ENCODE measurements around the gene ASB1. TPM values are rescaled to one million over a fixed set of nuclear protein-coding genes. Genes with fewer than 3 reads are reported as not detected.

ASB1 gene
- total and polyA plus RNA-seq, 2 donors: 13.8 to 32.5 TPM

DNA sequence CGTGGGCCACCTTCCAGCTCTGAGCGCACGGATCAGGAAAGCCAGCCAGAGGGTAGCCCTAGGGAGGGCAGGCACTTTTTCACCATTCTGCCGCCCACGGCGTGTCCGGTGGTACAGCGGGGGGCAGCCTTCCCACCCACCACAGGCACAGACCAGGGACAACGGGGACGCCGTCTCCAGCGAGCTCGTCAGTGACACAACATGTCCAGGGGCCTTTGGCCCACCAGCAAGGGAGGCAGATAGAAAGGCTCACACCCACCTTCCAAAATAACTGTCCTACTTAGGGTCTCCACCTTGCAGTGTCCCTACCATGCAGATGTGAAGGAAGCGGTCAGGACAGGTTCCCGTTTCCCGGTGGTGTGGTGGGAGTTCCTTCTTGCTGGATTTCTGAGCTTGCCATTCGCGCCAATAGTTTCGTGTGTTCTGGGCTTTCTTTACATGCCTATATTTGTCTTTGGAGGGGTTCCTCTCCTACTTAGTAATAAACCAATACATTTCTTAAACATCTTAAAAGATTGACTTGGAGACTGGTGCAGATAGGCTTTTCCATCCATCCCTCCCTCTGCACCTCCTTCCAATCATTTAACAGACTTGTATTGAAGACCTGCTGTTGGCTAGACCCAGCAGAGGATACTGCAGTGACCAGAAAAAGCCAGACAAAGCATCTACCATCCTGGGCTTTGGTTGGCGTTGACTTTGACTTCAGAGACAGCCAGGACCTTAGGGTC lies 872 bp downstream of the ASB1 start:
- peak overlapping the region; percentile 64 to 97 for H3K27ac ChIP-seq (ENCODE audit: low read depth in 1 of 2, low read length in 1 of 2)
- 9% methylated on average over 20 of the region's 20 CpGs for WGBS
- peak in 1 of 9 donors; percentile 18 for DNase-seq (ENCODE audit: low read depth in 6 of 9, low spot score in 9 of 9)
- H3K9me3 ChIP-seq (ENCODE audit: control insufficient read depth in 2 of 2, insufficient read depth in 1 of 2, low read length in 1 of 2): no peaks in the 10 kb centered on the region
- peaks cover 19 to 25% of the 10 kb centered on the region in 2 donors for H3K4me1 ChIP-seq (ENCODE audit: control insufficient read depth in 2 of 2, insufficient read depth in 2 of 2, low read length in 2 of 2)
- H3K4me3 ChIP-seq (ENCODE audit: low read length in 2 of 2): peak overlapping the region; percentile 77 to 85
- H3K36me3 ChIP-seq (ENCODE audit: control insufficient read depth in 2 of 2, insufficient read depth in 2 of 2, low read length in 1 of 2): peaks cover 0 to 7% of the 10 kb centered on the region in 2 donors
- no peaks in the 10 kb centered on the region for H3K27me3 ChIP-seq (ENCODE audit: control insufficient read depth in 2 of 2, insufficient read depth in 1 of 2, low read length in 1 of 2)

DNA sequence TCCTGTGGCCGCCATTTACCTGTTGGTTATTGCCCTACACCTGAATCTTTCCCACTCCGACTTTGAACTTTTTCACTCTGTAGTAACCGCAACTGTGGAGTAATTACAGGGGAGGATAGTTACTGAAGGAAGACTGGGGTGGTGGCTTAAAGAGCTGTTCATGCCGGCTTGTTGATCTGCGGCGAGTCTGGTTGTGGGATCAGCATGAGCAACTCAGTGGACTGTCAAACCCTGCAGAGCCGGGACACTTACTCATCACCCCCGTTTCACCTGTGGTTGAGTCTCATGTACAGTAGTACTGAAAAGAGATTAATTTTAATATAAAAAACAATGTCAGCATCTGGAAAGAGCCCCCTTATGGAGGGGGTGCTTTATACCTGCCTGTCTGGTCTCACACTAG lies 2.1 kb downstream of the ASB1 start:
- Histone ChIP-seq H3K27me3 (ENCODE audit: control insufficient read depth in 2 of 2, insufficient read depth in 1 of 2, low read length in 1 of 2) (no peaks in the 10 kb centered on the region), H3K27ac (ENCODE audit: low read depth in 1 of 2, low read length in 1 of 2) (no peak overlapping the region), H3K36me3 (ENCODE audit: control insufficient read depth in 2 of 2, insufficient read depth in 2 of 2, low read length in 1 of 2) (peaks cover 7 to 13% of the 10 kb centered on the region in 2 donors), H3K9me3 (ENCODE audit: control insufficient read depth in 2 of 2, insufficient read depth in 1 of 2, low read length in 1 of 2) (no peaks in the 10 kb centered on the region), H3K4me1 (ENCODE audit: control insufficient read depth in 2 of 2, insufficient read depth in 2 of 2, low read length in 2 of 2) (peaks cover 19 to 21% of the 10 kb centered on the region in 2 donors), H3K4me3 (ENCODE audit: low read length in 2 of 2) (no peak overlapping the region)
- DNase-seq (ENCODE audit: low read depth in 6 of 9, low spot score in 9 of 9): no peak
- WGBS: 99% methylated on average over 8 of the region's 8 CpGs

DNA sequence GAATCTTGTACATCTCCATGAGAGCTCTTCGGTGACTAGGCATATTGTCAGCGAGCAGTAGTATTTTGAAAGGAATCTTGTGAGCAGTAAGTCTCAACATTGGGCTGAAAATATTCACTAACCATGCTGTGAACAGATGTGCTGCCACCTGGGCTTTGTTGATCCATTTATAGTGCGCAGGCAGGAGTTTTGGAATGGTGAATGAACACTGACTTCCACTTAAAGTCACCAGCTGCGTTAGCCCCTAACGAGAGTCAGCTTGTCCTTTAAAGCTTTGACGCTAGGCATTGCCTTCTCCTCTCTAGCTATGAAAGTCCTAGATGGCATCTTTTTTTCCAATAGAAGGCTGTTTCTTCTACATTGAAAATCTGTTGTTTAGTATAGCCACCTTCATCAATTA lies 4.1 kb downstream of the ASB1 start:
- Histone ChIP-seq H3K4me1 (ENCODE audit: control insufficient read depth in 2 of 2, insufficient read depth in 2 of 2, low read length in 2 of 2) (peaks cover 14 to 17% of the 10 kb centered on the region in 2 donors), H3K27me3 (ENCODE audit: control insufficient read depth in 2 of 2, insufficient read depth in 1 of 2, low read length in 1 of 2) (no peaks in the 10 kb centered on the region), H3K4me3 (ENCODE audit: low read length in 2 of 2) (no peak overlapping the region), H3K36me3 (ENCODE audit: control insufficient read depth in 2 of 2, insufficient read depth in 2 of 2, low read length in 1 of 2) (peaks cover 26 to 30% of the 10 kb centered on the region in 2 donors), H3K9me3 (ENCODE audit: control insufficient read depth in 2 of 2, insufficient read depth in 1 of 2, low read length in 1 of 2) (no peaks in the 10 kb centered on the region), H3K27ac (ENCODE audit: low read depth in 1 of 2, low read length in 1 of 2) (no peak overlapping the region)
- 99% methylated on average over 6 of the region's 6 CpGs for WGBS
- no peak for DNase-seq (ENCODE audit: low read depth in 6 of 9, low spot score in 9 of 9)

DNA sequence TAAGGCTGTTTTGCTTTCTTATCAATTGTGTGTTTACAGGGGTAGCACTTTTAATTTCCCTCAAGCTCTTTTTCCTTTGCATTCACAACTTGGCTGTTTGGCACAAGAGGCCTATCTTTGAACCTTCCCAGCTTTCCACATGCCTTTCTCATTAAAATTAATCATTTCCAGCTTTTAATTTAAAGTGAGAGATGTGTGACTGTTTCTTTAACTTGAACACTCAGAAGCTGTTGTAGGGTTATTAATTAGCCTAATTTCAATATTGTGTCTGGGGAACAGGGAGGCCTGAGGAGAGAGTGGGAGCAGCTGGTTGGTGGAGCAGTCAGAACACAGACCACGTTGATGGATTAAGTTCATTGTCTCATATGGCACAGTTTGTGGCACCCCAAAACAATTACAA lies 4.7 kb downstream of the ASB1 start:
- Histone ChIP-seq H3K27ac (ENCODE audit: low read depth in 1 of 2, low read length in 1 of 2) (no peak overlapping the region), H3K4me3 (ENCODE audit: low read length in 2 of 2) (no peak overlapping the region), H3K36me3 (ENCODE audit: control insufficient read depth in 2 of 2, insufficient read depth in 2 of 2, low read length in 1 of 2) (peaks cover 28 to 33% of the 10 kb centered on the region in 2 donors), H3K9me3 (ENCODE audit: control insufficient read depth in 2 of 2, insufficient read depth in 1 of 2, low read length in 1 of 2) (no peaks in the 10 kb centered on the region), H3K27me3 (ENCODE audit: control insufficient read depth in 2 of 2, insufficient read depth in 1 of 2, low read length in 1 of 2) (no peaks in the 10 kb centered on the region), H3K4me1 (ENCODE audit: control insufficient read depth in 2 of 2, insufficient read depth in 2 of 2, low read length in 2 of 2) (peaks cover 10 to 12% of the 10 kb centered on the region in 2 donors)
- WGBS: 97% methylated on average over 1 of the region's 1 CpG
- DNase-seq (ENCODE audit: low read depth in 6 of 9, low spot score in 9 of 9): no peak

DNA sequence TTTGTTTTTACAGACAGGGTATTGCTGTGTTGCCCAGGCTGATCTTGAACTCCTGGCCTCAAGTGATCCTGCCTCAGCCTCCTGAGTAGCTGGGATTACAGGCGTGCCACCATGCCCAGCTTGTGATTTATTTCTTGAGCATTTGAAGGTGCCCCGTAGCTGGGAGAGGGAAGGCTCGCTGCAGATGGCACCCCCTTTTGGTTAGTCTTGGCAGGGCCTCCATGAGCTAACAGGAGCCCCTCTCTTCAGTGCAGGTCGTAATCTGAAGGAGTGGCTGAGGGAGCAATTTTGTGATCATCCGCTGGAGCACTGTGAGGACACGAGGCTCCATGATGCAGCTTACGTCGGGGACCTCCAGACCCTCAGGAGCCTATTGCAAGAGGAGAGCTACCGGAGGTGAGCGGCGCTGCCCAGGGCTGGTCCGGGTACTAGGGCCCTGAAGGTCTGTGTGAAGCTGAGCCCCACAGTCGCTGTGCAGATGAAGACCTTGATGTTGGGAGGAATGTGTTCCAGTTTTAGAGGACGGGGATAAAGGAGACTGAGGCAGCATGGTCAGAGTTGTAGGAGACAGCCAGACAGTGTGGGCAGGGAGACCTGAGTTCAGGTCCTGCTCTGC lies 6.7 kb downstream of the ASB1 start:
- H3K4me3 ChIP-seq (ENCODE audit: low read length in 2 of 2): no peak overlapping the region
- no peaks in the 10 kb centered on the region for H3K27me3 ChIP-seq (ENCODE audit: control insufficient read depth in 2 of 2, insufficient read depth in 1 of 2, low read length in 1 of 2)
- H3K27ac ChIP-seq (ENCODE audit: low read depth in 1 of 2, low read length in 1 of 2): no peak overlapping the region
- H3K9me3 ChIP-seq (ENCODE audit: control insufficient read depth in 2 of 2, insufficient read depth in 1 of 2, low read length in 1 of 2): no peaks in the 10 kb centered on the region
- WGBS: 98% methylated on average over 14 of the region's 14 CpGs
- peaks cover 28 to 39% of the 10 kb centered on the region in 2 donors for H3K36me3 ChIP-seq (ENCODE audit: control insufficient read depth in 2 of 2, insufficient read depth in 2 of 2, low read length in 1 of 2)
- no peak for DNase-seq (ENCODE audit: low read depth in 6 of 9, low spot score in 9 of 9)
- peaks cover 0 to 2% of the 10 kb centered on the region in 2 donors for H3K4me1 ChIP-seq (ENCODE audit: control insufficient read depth in 2 of 2, insufficient read depth in 2 of 2, low read length in 2 of 2)

DNA sequence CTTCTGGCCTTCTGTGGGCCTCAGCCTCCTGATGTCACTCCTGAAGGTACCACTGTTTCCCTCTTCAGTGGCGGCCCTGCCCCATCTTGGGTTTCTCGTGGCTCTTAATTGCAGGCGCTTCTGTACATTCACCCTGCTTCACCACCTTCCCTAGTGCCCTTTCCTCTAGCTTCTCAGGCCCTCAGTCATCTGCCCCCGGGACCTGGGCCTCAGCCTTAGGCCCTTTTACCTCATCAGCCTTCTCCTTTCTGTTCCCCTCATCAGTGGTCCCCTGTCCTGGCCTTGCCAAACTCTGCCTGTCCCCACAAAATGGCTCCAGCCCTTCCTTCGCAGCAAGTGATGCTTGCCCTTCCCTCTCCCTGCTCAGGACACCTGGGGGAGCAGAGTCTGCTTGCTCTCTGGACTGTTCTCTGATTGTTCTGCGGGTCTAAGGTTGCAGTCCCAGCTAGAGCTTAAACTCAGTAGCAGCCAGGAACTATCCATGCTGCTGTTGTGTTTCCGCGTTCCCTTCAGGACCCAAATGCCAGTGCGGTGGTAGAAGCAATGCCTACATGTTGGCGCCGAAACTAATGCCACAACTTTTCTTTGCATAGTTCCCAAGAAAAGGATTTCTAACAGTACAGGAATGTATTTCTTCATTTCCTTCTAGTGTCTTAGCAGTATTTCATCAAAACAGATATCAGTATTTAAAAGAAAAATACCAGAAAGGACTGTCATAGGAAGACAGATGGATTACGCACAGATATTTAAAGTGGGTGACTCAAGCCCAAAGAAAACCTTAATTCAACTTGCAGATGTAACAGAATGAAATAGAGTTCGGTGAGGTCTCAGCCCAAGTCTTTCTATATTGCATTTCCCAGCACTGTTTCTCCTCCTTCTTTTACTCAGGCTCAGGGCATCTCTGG lies 7.5 kb downstream of the ASB1 start:
- Histone ChIP-seq H3K9me3 (ENCODE audit: control insufficient read depth in 2 of 2, insufficient read depth in 1 of 2, low read length in 1 of 2) (no peaks in the 10 kb centered on the region), H3K27me3 (ENCODE audit: control insufficient read depth in 2 of 2, insufficient read depth in 1 of 2, low read length in 1 of 2) (no peaks in the 10 kb centered on the region), H3K27ac (ENCODE audit: low read depth in 1 of 2, low read length in 1 of 2) (no peak overlapping the region), H3K4me3 (ENCODE audit: low read length in 2 of 2) (no peak overlapping the region), H3K4me1 (ENCODE audit: control insufficient read depth in 2 of 2, insufficient read depth in 2 of 2, low read length in 2 of 2) (no peaks in the 10 kb centered on the region), H3K36me3 (ENCODE audit: control insufficient read depth in 2 of 2, insufficient read depth in 2 of 2, low read length in 1 of 2) (peaks cover 29 to 43% of the 10 kb centered on the region in 2 donors)
- 95% methylated on average over 13 of the region's 13 CpGs for WGBS
- no peak for DNase-seq (ENCODE audit: low read depth in 6 of 9, low spot score in 9 of 9)

DNA sequence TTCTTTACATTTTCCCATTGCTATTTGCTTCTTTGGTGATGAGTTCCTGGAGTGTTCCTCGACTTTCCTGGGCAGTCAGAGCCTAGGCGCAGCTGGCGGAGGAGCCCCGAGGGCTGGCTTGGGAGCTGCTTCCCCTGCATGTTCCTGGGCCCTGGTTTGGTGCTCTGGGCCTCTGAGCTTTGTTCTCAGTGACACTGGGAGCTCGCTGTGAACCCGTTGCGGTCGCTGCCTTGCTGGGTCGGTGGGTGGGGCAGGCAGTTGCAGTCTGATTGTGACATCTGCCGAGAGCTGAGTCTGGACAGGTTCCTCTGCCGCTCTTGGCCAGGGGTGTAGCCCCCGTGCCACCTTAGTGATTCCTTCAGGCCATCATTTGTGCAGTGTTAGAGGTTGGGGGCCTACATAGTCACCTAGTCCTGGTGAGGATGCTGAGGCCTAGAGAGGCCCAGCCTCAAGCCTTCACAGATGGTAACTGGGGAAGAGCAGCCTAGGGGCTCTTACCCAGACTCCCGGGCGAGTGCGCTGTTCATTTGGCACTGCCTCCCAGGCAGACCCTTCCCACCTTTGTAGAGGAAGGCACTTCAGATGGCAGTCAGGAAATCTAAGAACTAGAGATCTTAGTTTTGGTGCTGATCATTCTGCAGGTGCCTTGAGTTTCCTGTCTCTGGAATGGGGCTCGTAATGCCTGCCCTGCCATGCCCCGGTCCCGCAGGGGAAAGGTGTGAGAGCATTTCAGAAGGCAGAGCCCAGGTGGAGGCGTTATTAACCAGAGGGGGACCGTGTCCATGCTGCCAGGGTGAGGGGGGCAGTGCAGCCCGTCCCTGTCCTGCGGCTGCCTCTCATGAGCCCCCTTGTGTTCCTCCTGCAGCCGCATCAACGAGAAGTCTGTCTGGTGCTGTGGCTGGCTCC lies 8.4 kb downstream of the ASB1 start:
- Histone ChIP-seq H3K9me3 (ENCODE audit: control insufficient read depth in 2 of 2, insufficient read depth in 1 of 2, low read length in 1 of 2) (no peaks in the 10 kb centered on the region), H3K36me3 (ENCODE audit: control insufficient read depth in 2 of 2, insufficient read depth in 2 of 2, low read length in 1 of 2) (peaks cover 36 to 49% of the 10 kb centered on the region in 2 donors), H3K27ac (ENCODE audit: low read depth in 1 of 2, low read length in 1 of 2) (no peak overlapping the region), H3K4me1 (ENCODE audit: control insufficient read depth in 2 of 2, insufficient read depth in 2 of 2, low read length in 2 of 2) (no peaks in the 10 kb centered on the region), H3K27me3 (ENCODE audit: control insufficient read depth in 2 of 2, insufficient read depth in 1 of 2, low read length in 1 of 2) (no peaks in the 10 kb centered on the region), H3K4me3 (ENCODE audit: low read length in 2 of 2) (no peak overlapping the region)
- no peak for DNase-seq (ENCODE audit: low read depth in 6 of 9, low spot score in 9 of 9)
- WGBS: 98% methylated on average over 24 of the region's 24 CpGs

DNA sequence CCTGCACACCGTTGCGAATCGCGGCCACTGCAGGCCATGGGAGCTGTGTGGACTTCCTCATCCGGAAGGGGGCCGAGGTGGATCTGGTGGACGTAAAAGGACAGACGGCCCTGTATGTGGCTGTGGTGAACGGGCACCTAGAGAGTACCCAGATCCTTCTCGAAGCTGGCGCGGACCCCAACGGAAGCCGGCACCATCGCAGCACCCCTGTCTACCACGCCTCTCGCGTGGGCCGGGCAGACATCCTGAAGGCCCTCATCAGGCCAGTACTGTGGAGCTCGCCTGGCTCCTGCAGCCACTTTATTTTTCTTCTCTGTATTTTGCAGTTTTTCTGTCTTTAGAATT lies 9.0 kb downstream of the ASB1 start:
- no peaks in the 10 kb centered on the region for H3K9me3 ChIP-seq (ENCODE audit: control insufficient read depth in 2 of 2, insufficient read depth in 1 of 2, low read length in 1 of 2)
- no peak for DNase-seq (ENCODE audit: low read depth in 6 of 9, low spot score in 9 of 9)
- no peak overlapping the region for H3K27ac ChIP-seq (ENCODE audit: low read depth in 1 of 2, low read length in 1 of 2)
- H3K36me3 ChIP-seq (ENCODE audit: control insufficient read depth in 2 of 2, insufficient read depth in 2 of 2, low read length in 1 of 2): peaks cover 42 to 53% of the 10 kb centered on the region in 2 donors
- no peaks in the 10 kb centered on the region for H3K4me1 ChIP-seq (ENCODE audit: control insufficient read depth in 2 of 2, insufficient read depth in 2 of 2, low read length in 2 of 2)
- H3K27me3 ChIP-seq (ENCODE audit: control insufficient read depth in 2 of 2, insufficient read depth in 1 of 2, low read length in 1 of 2): no peaks in the 10 kb centered on the region
- WGBS: 99% methylated on average over 20 of the region's 20 CpGs
- no peak overlapping the region for H3K4me3 ChIP-seq (ENCODE audit: low read length in 2 of 2)
